Neuronal stem cell (in vitro differentiated cells): ENCODE results near the gene FOXP1.

Source experiments
- DNase-seq: peaks from one replicate; pipeline ENCODE4 v3.0.0-alpha.2; 2013; ENCODE audit warnings: low spot score
- H2AFZ ChIP-seq: one replicate; pipeline ENCODE4 v1.6.1; 2013; ENCODE audit warnings: mild to moderate bottlenecking, low read length, inconsistent platforms
- H2AK5ac ChIP-seq: 2 replicates; pipeline ENCODE4 v1.6.1; 2013; ENCODE audit warnings: low read depth, mild to moderate bottlenecking, inconsistent platforms, low read length, moderate library complexity, mixed read lengths
- H2BK120ac ChIP-seq: 2 replicates; pipeline ENCODE4 v1.6.1; 2013; ENCODE audit warnings: low read depth, mild to moderate bottlenecking, inconsistent platforms, low read length, moderate library complexity, mixed read lengths
- H2BK12ac ChIP-seq: one replicate; pipeline ENCODE4 v1.6.1; 2013; ENCODE audit warnings: low read length, inconsistent platforms
- H2BK15ac ChIP-seq: 2 replicates; pipeline ENCODE4 v1.6.1; 2013; ENCODE audit warnings: mild to moderate bottlenecking, low read length, inconsistent platforms, mixed read lengths
- H2BK5ac ChIP-seq: one replicate; pipeline ENCODE4 v1.6.1; 2013; ENCODE audit warnings: inconsistent platforms, mild to moderate bottlenecking, low read length, moderate library complexity
- H3K14ac ChIP-seq: one replicate; pipeline ENCODE4 v1.6.1; 2013; ENCODE audit warnings: low read length, inconsistent platforms
- H3K18ac ChIP-seq: 2 replicates; pipeline ENCODE4 v1.6.1; 2013; ENCODE audit warnings: low read length, inconsistent platforms
- H3K23ac ChIP-seq: 2 replicates; pipeline ENCODE4 v1.6.1; 2013; ENCODE audit warnings: low read depth, mild to moderate bottlenecking, mixed read lengths, low read length, inconsistent platforms; ENCODE audit not compliant: poor library complexity
- H3K27ac ChIP-seq: replicated peaks from 3 replicates; pipeline ENCODE4 v1.5.1; 2013; ENCODE audit warnings: low read length, inconsistent platforms
- H3K27me3 ChIP-seq, 3 experiments: 2 replicates each; pipeline ENCODE4 v1.6.1; 2013; ENCODE audit warnings: low read length in 3 of 3, mild to moderate bottlenecking in 2 of 3, inconsistent platforms in 1 of 3, low read depth in 1 of 3, mixed read lengths in 1 of 3, moderate library complexity in 1 of 3; ENCODE audit not compliant: control insufficient read depth in 3 of 3, insufficient read depth in 3 of 3
- H3K36me3 ChIP-seq, 2 donors: replicated peaks in 1 of 2; 2 replicates each; pipeline ENCODE4 v1.6.1; 2013; ENCODE audit warnings: low read length in 2 of 2; ENCODE audit not compliant: control insufficient read depth in 2 of 2, insufficient read depth in 2 of 2
- H3K4ac ChIP-seq: 2 replicates; pipeline ENCODE4 v1.6.1; 2013; ENCODE audit warnings: inconsistent platforms, mild to moderate bottlenecking, low read length, moderate library complexity
- H3K4me1 ChIP-seq, 2 donors: 1 replicate in 1 of 2; 2 replicates in 1 of 2; pipeline ENCODE4 v1.6.1; 2013; ENCODE audit warnings: low read length in 2 of 2, low read depth in 1 of 2; ENCODE audit not compliant: control insufficient read depth in 2 of 2, insufficient read depth in 1 of 2
- H3K4me2 ChIP-seq: one replicate; pipeline ENCODE4 v1.6.1; 2013; ENCODE audit warnings: mild to moderate bottlenecking, low read length, inconsistent platforms; ENCODE audit not compliant: insufficient read depth, poor library complexity, severe bottlenecking
- H3K4me3 ChIP-seq, 2 donors: 2 replicates each; pipeline ENCODE4 v1.5.1; 2013; ENCODE audit warnings: low read length in 2 of 2, mild to moderate bottlenecking in 2 of 2, inconsistent platforms in 1 of 2, moderate library complexity in 1 of 2
- H3K79me1 ChIP-seq: one replicate; pipeline ENCODE4 v1.6.1; 2013; ENCODE audit warnings: low read depth, mild to moderate bottlenecking, inconsistent platforms, low read length, moderate library complexity
- H3K9ac ChIP-seq: one replicate; pipeline ENCODE4 v1.6.1; 2013; ENCODE audit warnings: mild to moderate bottlenecking, low read depth, low read length, inconsistent platforms; ENCODE audit not compliant: poor library complexity
- H3K9me3 ChIP-seq, 2 donors: replicated peaks in 1 of 2; 2 replicates each; pipeline versions ENCODE3 to v1.6.1; 2013; ENCODE audit warnings: low read length in 2 of 2, mild to moderate bottlenecking in 2 of 2, inconsistent platforms in 1 of 2, low read depth in 1 of 2, mixed read lengths in 1 of 2, moderate library complexity in 1 of 2; ENCODE audit not compliant: control insufficient read depth in 2 of 2, insufficient read depth in 1 of 2
- H4K8ac ChIP-seq: one replicate; pipeline ENCODE4 v1.6.1; 2013; ENCODE audit warnings: low read depth, mild to moderate bottlenecking, inconsistent platforms, low read length, moderate library complexity
- H4K91ac ChIP-seq: one replicate; pipeline ENCODE4 v1.6.1; 2013; ENCODE audit warnings: low read length, low read depth, mild to moderate bottlenecking, inconsistent platforms; ENCODE audit not compliant: poor library complexity
- WGBS, 2 donors: extraction: QIAGEN DNeasy Blood & Tissue Kit; methylation state at CpG; one replicate each; pipeline ENCODE4 v1.1.7; 2013; ENCODE audit warnings: missing lambda C conversion rate in 2 of 2, mixed read lengths in 1 of 2; ENCODE audit not compliant: insufficient read length in 2 of 2, insufficient replicate concordance in 1 of 2; ENCODE audit errors: extremely low coverage in 2 of 2; 5-methylcytosine and 5-hydroxymethylcytosine counted together

FOXP1 gene

GRCh38 chr3:71446260-71446659 is 137.3 kb downstream of the FOXP1 start:
- WGBS, 2 donors, result no CpG with 5 or more reads among the region's 4 CpGs
- Histone ChIP-seq H2BK15ac (no peak overlapping the region), H3K4ac (no peak overlapping the region), H3K14ac (no peak overlapping the region), H2AFZ (no peak overlapping the region), H3K23ac (no peak overlapping the region), H2BK5ac (no peak overlapping the region), H3K9me3 (no peaks in the 10 kb centered on the region), H3K27me3 (no peaks in the 10 kb centered on the region), H2BK120ac (no peak overlapping the region), H3K36me3 (no peaks in the 10 kb centered on the region), H3K4me3 (no peak overlapping the region), H3K4me2 (no peak overlapping the region), H3K27ac (no peak overlapping the region), H3K79me1 (peaks cover 2% of the 10 kb centered on the region), H3K18ac (no peak overlapping the region), H4K91ac (no peak overlapping the region), H2BK12ac (no peak overlapping the region), H3K4me1 (peaks cover 7 to 14% of the 10 kb centered on the region in 2 donors), H2AK5ac (no peak overlapping the region), H3K9ac (no peak overlapping the region), H4K8ac (no peak overlapping the region)
- DNase-seq, result no peak

GRCh38 chr3:71444861-71445259 is 138.7 kb downstream of the FOXP1 start:
- Histone ChIP-seq H2AK5ac (no peak overlapping the region), H3K27ac (no peak overlapping the region), H2BK120ac (no peak overlapping the region), H3K79me1 (peaks cover 2% of the 10 kb centered on the region), H3K4me2 (no peak overlapping the region), H3K18ac (no peak overlapping the region), H3K9ac (no peak overlapping the region), H3K27me3 (no peaks in the 10 kb centered on the region), H4K8ac (no peak overlapping the region), H3K4me3 (no peak overlapping the region), H3K14ac (no peak overlapping the region), H2BK12ac (no peak overlapping the region), H3K9me3 (no peaks in the 10 kb centered on the region), H3K4me1 (peaks cover 0 to 11% of the 10 kb centered on the region in 2 donors), H2BK5ac (no peak overlapping the region), H2AFZ (no peak overlapping the region), H3K36me3 (no peaks in the 10 kb centered on the region), H3K4ac (no peak overlapping the region), H2BK15ac (no peak overlapping the region), H4K91ac (no peak overlapping the region), H3K23ac (no peak overlapping the region)
- WGBS, 2 donors, result no CpG with 5 or more reads among the region's 4 CpGs
- no peak for DNase-seq

- no peak for DNase-seq
- no peak overlapping the region for H2BK5ac ChIP-seq
- H3K27me3 ChIP-seq, result no peaks in the 10 kb centered on the region
- no peak overlapping the region for H3K18ac ChIP-seq
- H3K4me3 ChIP-seq, result no peak overlapping the region
- H3K9ac ChIP-seq, result no peak overlapping the region
- no peak overlapping the region for H3K4ac ChIP-seq
- no peak overlapping the region for H2AK5ac ChIP-seq
- H3K36me3 ChIP-seq, result no peaks in the 10 kb centered on the region
- no peak overlapping the region for H3K23ac ChIP-seq
- H3K79me1 ChIP-seq, result peaks cover 2% of the 10 kb centered on the region
- H3K14ac ChIP-seq, result no peak overlapping the region
- H3K4me1 ChIP-seq, result peaks cover 0 to 11% of the 10 kb centered on the region in 2 donors
- H4K8ac ChIP-seq, result no peak overlapping the region
- no peak overlapping the region for H2BK15ac ChIP-seq
- H2BK120ac ChIP-seq, result no peak overlapping the region
- no peak overlapping the region for H2BK12ac ChIP-seq
- no peak overlapping the region for H3K4me2 ChIP-seq
- H3K9me3 ChIP-seq, result no peaks in the 10 kb centered on the region
- no peak overlapping the region for H4K91ac ChIP-seq
- H2AFZ ChIP-seq, result no peak overlapping the region
- WGBS, 2 donors, result no CpG with 5 or more reads among the region's 17 CpGs
- no peak overlapping the region for H3K27ac ChIP-seq
Measured at GRCh38 chr3:71444028-71444860, 139.3 kb downstream of the FOXP1 start.

- H3K14ac ChIP-seq, result no peak overlapping the region
- no peak overlapping the region for H3K4me3 ChIP-seq
- H3K4ac ChIP-seq, result no peak overlapping the region
- no peak overlapping the region for H2BK5ac ChIP-seq
- no peak overlapping the region for H2AK5ac ChIP-seq
- no peak overlapping the region for H3K4me2 ChIP-seq
- no peak overlapping the region for H2BK15ac ChIP-seq
- WGBS, 2 donors, result no CpG with 5 or more reads among the region's 8 CpGs
- H3K4me1 ChIP-seq, result peaks cover 0 to 16% of the 10 kb centered on the region in 2 donors
- peaks cover 2% of the 10 kb centered on the region for H3K79me1 ChIP-seq
- no peaks in the 10 kb centered on the region for H3K27me3 ChIP-seq
- H3K9ac ChIP-seq, result no peak overlapping the region
- H3K23ac ChIP-seq, result no peak overlapping the region
- no peak overlapping the region for H2BK120ac ChIP-seq
- no peak overlapping the region for H2BK12ac ChIP-seq
- no peak for DNase-seq
- no peak overlapping the region for H3K27ac ChIP-seq
- no peaks in the 10 kb centered on the region for H3K36me3 ChIP-seq
- H4K8ac ChIP-seq, result no peak overlapping the region
- peaks cover 0 to 3% of the 10 kb centered on the region in 2 donors for H3K9me3 ChIP-seq
- H4K91ac ChIP-seq, result no peak overlapping the region
- H2AFZ ChIP-seq, result no peak overlapping the region
- no peak overlapping the region for H3K18ac ChIP-seq
Measured at GRCh38 chr3:71443332-71443731, 140.2 kb downstream of the FOXP1 start.
